Neuronal stem cell (in vitro differentiated cells): ENCODE measurements around the gene UTP20.

ENCODE experiments used
- DNase-seq: peaks from one replicate; pipeline ENCODE4 v3.0.0-alpha.2; 2013; ENCODE audit warnings: low spot score
- H2AFZ ChIP-seq: one replicate; pipeline ENCODE4 v1.6.1; 2013; ENCODE audit warnings: mild to moderate bottlenecking, low read length, inconsistent platforms
- H2AK5ac ChIP-seq: 2 replicates; pipeline ENCODE4 v1.6.1; 2013; ENCODE audit warnings: low read depth, mild to moderate bottlenecking, inconsistent platforms, low read length, moderate library complexity, mixed read lengths
- H2BK120ac ChIP-seq: 2 replicates; pipeline ENCODE4 v1.6.1; 2013; ENCODE audit warnings: low read depth, mild to moderate bottlenecking, inconsistent platforms, low read length, moderate library complexity, mixed read lengths
- H2BK12ac ChIP-seq: one replicate; pipeline ENCODE4 v1.6.1; 2013; ENCODE audit warnings: low read length, inconsistent platforms
- H2BK15ac ChIP-seq: 2 replicates; pipeline ENCODE4 v1.6.1; 2013; ENCODE audit warnings: mild to moderate bottlenecking, low read length, inconsistent platforms, mixed read lengths
- H2BK5ac ChIP-seq: one replicate; pipeline ENCODE4 v1.6.1; 2013; ENCODE audit warnings: inconsistent platforms, mild to moderate bottlenecking, low read length, moderate library complexity
- H3K14ac ChIP-seq: one replicate; pipeline ENCODE4 v1.6.1; 2013; ENCODE audit warnings: low read length, inconsistent platforms
- H3K18ac ChIP-seq: 2 replicates; pipeline ENCODE4 v1.6.1; 2013; ENCODE audit warnings: low read length, inconsistent platforms
- H3K23ac ChIP-seq: 2 replicates; pipeline ENCODE4 v1.6.1; 2013; ENCODE audit warnings: low read depth, mild to moderate bottlenecking, mixed read lengths, low read length, inconsistent platforms; ENCODE audit not compliant: poor library complexity
- H3K27ac ChIP-seq: replicated peaks from 3 replicates; pipeline ENCODE4 v1.5.1; 2013; ENCODE audit warnings: low read length, inconsistent platforms
- H3K27me3 ChIP-seq, 3 experiments: 2 replicates each; pipeline ENCODE4 v1.6.1; 2013; ENCODE audit warnings: low read length in 3 of 3, mild to moderate bottlenecking in 2 of 3, inconsistent platforms in 1 of 3, low read depth in 1 of 3, mixed read lengths in 1 of 3, moderate library complexity in 1 of 3; ENCODE audit not compliant: control insufficient read depth in 3 of 3, insufficient read depth in 3 of 3
- H3K36me3 ChIP-seq, 2 donors: replicated peaks in 1 of 2; 2 replicates each; pipeline ENCODE4 v1.6.1; 2013; ENCODE audit warnings: low read length in 2 of 2; ENCODE audit not compliant: control insufficient read depth in 2 of 2, insufficient read depth in 2 of 2
- H3K4ac ChIP-seq: 2 replicates; pipeline ENCODE4 v1.6.1; 2013; ENCODE audit warnings: inconsistent platforms, mild to moderate bottlenecking, low read length, moderate library complexity
- H3K4me1 ChIP-seq, 2 donors: 1 replicate in 1 of 2; 2 replicates in 1 of 2; pipeline ENCODE4 v1.6.1; 2013; ENCODE audit warnings: low read length in 2 of 2, low read depth in 1 of 2; ENCODE audit not compliant: control insufficient read depth in 2 of 2, insufficient read depth in 1 of 2
- H3K4me2 ChIP-seq: one replicate; pipeline ENCODE4 v1.6.1; 2013; ENCODE audit warnings: mild to moderate bottlenecking, low read length, inconsistent platforms; ENCODE audit not compliant: insufficient read depth, poor library complexity, severe bottlenecking
- H3K4me3 ChIP-seq, 2 donors: 2 replicates each; pipeline ENCODE4 v1.5.1; 2013; ENCODE audit warnings: low read length in 2 of 2, mild to moderate bottlenecking in 2 of 2, inconsistent platforms in 1 of 2, moderate library complexity in 1 of 2
- H3K79me1 ChIP-seq: one replicate; pipeline ENCODE4 v1.6.1; 2013; ENCODE audit warnings: low read depth, mild to moderate bottlenecking, inconsistent platforms, low read length, moderate library complexity
- H3K9ac ChIP-seq: one replicate; pipeline ENCODE4 v1.6.1; 2013; ENCODE audit warnings: mild to moderate bottlenecking, low read depth, low read length, inconsistent platforms; ENCODE audit not compliant: poor library complexity
- H3K9me3 ChIP-seq, 2 donors: replicated peaks in 1 of 2; 2 replicates each; pipeline versions ENCODE3 to v1.6.1; 2013; ENCODE audit warnings: low read length in 2 of 2, mild to moderate bottlenecking in 2 of 2, inconsistent platforms in 1 of 2, low read depth in 1 of 2, mixed read lengths in 1 of 2, moderate library complexity in 1 of 2; ENCODE audit not compliant: control insufficient read depth in 2 of 2, insufficient read depth in 1 of 2
- H4K8ac ChIP-seq: one replicate; pipeline ENCODE4 v1.6.1; 2013; ENCODE audit warnings: low read depth, mild to moderate bottlenecking, inconsistent platforms, low read length, moderate library complexity
- H4K91ac ChIP-seq: one replicate; pipeline ENCODE4 v1.6.1; 2013; ENCODE audit warnings: low read length, low read depth, mild to moderate bottlenecking, inconsistent platforms; ENCODE audit not compliant: poor library complexity
- WGBS, 2 donors: extraction: QIAGEN DNeasy Blood & Tissue Kit; methylation state at CpG; one replicate each; pipeline ENCODE4 v1.1.7; 2013; ENCODE audit warnings: missing lambda C conversion rate in 2 of 2, mixed read lengths in 1 of 2; ENCODE audit not compliant: insufficient read length in 2 of 2, insufficient replicate concordance in 1 of 2; ENCODE audit errors: extremely low coverage in 2 of 2; 5-methylcytosine and 5-hydroxymethylcytosine counted together

The UTP20 gene

GRCh38 chr12:101356794-101357193 is 76.9 kb downstream of the UTP20 start:
- Histone ChIP-seq H3K23ac (no peak overlapping the region), H2AFZ (no peak overlapping the region), H3K14ac (no peak overlapping the region), H2BK15ac (no peak overlapping the region), H3K4me1 (no peaks in the 10 kb centered on the region), H2BK5ac (no peak overlapping the region), H3K9me3 (no peaks in the 10 kb centered on the region), H3K18ac (no peak overlapping the region), H2AK5ac (no peak overlapping the region), H3K4me3 (no peak overlapping the region), H2BK12ac (no peak overlapping the region), H3K27me3 (no peaks in the 10 kb centered on the region), H3K9ac (no peak overlapping the region), H3K79me1 (no peaks in the 10 kb centered on the region), H2BK120ac (no peak overlapping the region), H3K36me3 (peaks cover 3 to 83% of the 10 kb centered on the region in 2 donors), H3K4ac (no peak overlapping the region), H4K8ac (no peak overlapping the region), H3K27ac (no peak overlapping the region), H3K4me2 (no peak overlapping the region), H4K91ac (no peak overlapping the region)
- no CpG with 5 or more reads among the region's 5 CpGs for WGBS, 2 donors
- no peak for DNase-seq

DNA sequence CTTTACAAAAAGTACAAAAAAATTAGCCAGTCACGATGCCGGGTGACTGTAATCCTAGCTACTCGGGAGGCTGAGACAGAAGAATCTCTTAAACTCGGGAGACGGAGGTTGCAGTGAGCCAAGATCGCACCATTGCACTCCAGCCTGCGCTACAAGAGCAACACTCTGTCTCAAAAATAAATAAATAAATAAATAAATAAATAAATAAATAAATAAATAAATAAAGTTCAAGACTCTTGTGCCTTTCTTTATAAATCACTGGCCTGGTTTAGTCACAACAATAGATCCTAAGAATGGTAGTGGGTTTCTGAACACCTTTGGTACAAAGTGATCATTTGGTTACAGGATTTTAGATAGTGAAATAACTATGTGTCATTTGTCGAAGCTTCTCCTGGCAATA is 81.5 kb downstream of the UTP20 start:
- Histone ChIP-seq H2BK12ac (no peak overlapping the region), H3K4me3 (no peak overlapping the region), H3K36me3 (peaks cover 3 to 88% of the 10 kb centered on the region in 2 donors), H2BK120ac (no peak overlapping the region), H2BK5ac (no peak overlapping the region), H3K23ac (no peak overlapping the region), H3K14ac (no peak overlapping the region), H4K8ac (no peak overlapping the region), H3K18ac (no peak overlapping the region), H4K91ac (no peak overlapping the region), H3K9me3 (no peaks in the 10 kb centered on the region), H2AFZ (no peak overlapping the region), H3K4me1 (no peaks in the 10 kb centered on the region), H2AK5ac (no peak overlapping the region), H3K4ac (no peak overlapping the region), H3K9ac (no peak overlapping the region), H2BK15ac (no peak overlapping the region), H3K27me3 (no peaks in the 10 kb centered on the region), H3K27ac (no peak overlapping the region), H3K79me1 (no peaks in the 10 kb centered on the region), H3K4me2 (no peak overlapping the region)
- no CpG with 5 or more reads among the region's 8 CpGs for WGBS, 2 donors
- DNase-seq: no peak

- Histone ChIP-seq H3K36me3 (peaks cover 19 to 91% of the 10 kb centered on the region in 2 donors), H2BK12ac (no peak overlapping the region), H3K4ac (no peak overlapping the region), H2AFZ (no peak overlapping the region), H3K4me1 (no peaks in the 10 kb centered on the region), H3K9me3 (no peaks in the 10 kb centered on the region), H2AK5ac (no peak overlapping the region), H3K9ac (no peak overlapping the region), H3K4me2 (no peak overlapping the region), H3K27ac (no peak overlapping the region), H2BK5ac (no peak overlapping the region), H3K79me1 (no peaks in the 10 kb centered on the region), H4K8ac (no peak overlapping the region), H2BK15ac (no peak overlapping the region), H3K18ac (no peak overlapping the region), H2BK120ac (no peak overlapping the region), H3K23ac (no peak overlapping the region), H3K14ac (no peak overlapping the region), H3K27me3 (no peaks in the 10 kb centered on the region), H4K91ac (no peak overlapping the region), H3K4me3 (no peak overlapping the region)
- no peak for DNase-seq
- WGBS, 2 donors: no CpG with 5 or more reads among the region's 6 CpGs
Measured at GRCh38 chr12:101368016-101368415, 88.1 kb downstream of the UTP20 start.

DNA sequence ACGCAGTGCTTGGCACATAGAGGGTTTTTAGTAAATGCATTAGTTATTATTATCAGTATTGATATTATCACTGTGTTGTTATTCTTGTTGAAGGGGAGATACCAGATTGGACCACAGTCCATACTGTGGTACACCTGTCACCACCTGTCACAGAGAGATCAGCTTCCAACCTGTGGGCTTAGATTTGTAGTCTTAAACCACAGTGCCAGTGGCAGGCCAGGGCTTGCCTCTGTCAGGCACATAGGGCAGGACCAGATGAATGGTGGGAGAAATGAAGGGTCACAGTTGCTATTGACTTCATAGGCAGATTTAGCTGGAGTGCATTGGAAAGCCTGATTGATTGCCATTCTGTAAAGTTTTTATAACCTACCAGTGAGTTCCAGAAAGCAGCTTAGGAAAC is 92.5 kb downstream of the UTP20 start:
- no peak overlapping the region for H2BK15ac ChIP-seq
- H2BK5ac ChIP-seq: no peak overlapping the region
- H2AFZ ChIP-seq: no peak overlapping the region
- DNase-seq: no peak
- no peak overlapping the region for H2AK5ac ChIP-seq
- H3K4ac ChIP-seq: no peak overlapping the region
- H4K8ac ChIP-seq: no peak overlapping the region
- no peaks in the 10 kb centered on the region for H3K4me1 ChIP-seq
- WGBS, 2 donors: no CpG with 5 or more reads among the region's 1 CpG
- no peaks in the 10 kb centered on the region for H3K27me3 ChIP-seq
- H2BK12ac ChIP-seq: no peak overlapping the region
- no peak overlapping the region for H4K91ac ChIP-seq
- H3K4me2 ChIP-seq: no peak overlapping the region
- no peak overlapping the region for H2BK120ac ChIP-seq
- no peaks in the 10 kb centered on the region for H3K79me1 ChIP-seq
- no peak overlapping the region for H3K4me3 ChIP-seq
- no peak overlapping the region for H3K14ac ChIP-seq
- no peak overlapping the region for H3K23ac ChIP-seq
- H3K18ac ChIP-seq: no peak overlapping the region
- H3K9ac ChIP-seq: no peak overlapping the region
- no peaks in the 10 kb centered on the region for H3K9me3 ChIP-seq
- H3K36me3 ChIP-seq: peaks cover 23 to 91% of the 10 kb centered on the region in 2 donors
- no peak overlapping the region for H3K27ac ChIP-seq
